ENCODE results near the gene S1PR4. TPM values are rescaled to one million over a fixed set of nuclear protein-coding genes. Genes with fewer than 3 reads are reported as not detected.

Gene S1PR4
- total and polyA plus RNA-seq, 2 donors (not counting 1 experiment from before 2014, with no cell fraction given), result 84.2 to 129 TPM

DNA sequence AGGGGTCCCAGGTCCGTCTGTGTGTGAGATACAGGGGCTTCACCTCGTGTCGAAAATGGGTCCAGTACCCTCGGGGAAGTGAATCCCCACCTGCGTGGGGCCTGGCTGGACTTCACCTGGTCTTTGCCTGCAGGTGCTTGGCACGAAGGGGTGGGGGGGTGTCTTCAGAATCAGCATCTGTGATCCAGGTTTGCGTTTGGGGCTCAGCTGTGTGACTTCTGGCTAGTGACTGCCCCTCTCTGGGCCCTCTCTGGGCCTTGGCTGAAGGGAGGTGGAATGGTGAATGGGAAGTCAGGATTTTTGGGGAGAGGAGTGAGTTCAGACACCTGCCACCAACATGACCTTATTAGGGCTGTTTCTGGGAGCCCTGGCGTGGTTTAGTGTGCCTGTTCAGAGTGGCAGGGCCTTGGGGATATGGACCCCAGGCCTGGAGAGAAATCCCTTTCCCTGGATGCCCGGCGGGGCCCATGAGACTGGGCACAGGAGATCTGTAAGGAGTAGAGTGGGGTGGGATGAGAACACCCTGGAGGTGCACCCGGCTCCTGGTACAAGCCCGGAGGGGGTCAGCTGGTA is 48.6 kb downstream of the S1PR4 start:
- H3K27ac Mint-ChIP-seq, result no peak overlapping the region
- H3K4me3 Mint-ChIP-seq, result no peak overlapping the region
- H4K20me1 ChIP-seq (ENCODE audit: control insufficient read depth, insufficient read depth, low read length, poor library complexity, severe bottlenecking), result no peaks in the 10 kb centered on the region
- TF ChIP-seq, protein P1, sequence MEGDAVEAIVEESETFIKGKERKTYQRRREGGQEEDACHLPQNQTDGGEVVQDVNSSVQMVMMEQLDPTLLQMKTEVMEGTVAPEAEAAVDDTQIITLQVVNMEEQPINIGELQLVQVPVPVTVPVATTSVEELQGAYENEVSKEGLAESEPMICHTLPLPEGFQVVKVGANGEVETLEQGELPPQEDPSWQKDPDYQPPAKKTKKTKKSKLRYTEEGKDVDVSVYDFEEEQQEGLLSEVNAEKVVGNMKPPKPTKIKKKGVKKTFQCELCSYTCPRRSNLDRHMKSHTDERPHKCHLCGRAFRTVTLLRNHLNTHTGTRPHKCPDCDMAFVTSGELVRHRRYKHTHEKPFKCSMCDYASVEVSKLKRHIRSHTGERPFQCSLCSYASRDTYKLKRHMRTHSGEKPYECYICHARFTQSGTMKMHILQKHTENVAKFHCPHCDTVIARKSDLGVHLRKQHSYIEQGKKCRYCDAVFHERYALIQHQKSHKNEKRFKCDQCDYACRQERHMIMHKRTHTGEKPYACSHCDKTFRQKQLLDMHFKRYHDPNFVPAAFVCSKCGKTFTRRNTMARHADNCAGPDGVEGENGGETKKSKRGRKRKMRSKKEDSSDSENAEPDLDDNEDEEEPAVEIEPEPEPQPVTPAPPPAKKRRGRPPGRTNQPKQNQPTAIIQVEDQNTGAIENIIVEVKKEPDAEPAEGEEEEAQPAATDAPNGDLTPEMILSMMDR (IDR thresholded peaks at IDR 0.05), result no peak
- no peak for TF ChIP-seq EZH2 (IDR thresholded peaks at IDR 0.05; ENCODE audit: borderline replicate concordance, insufficient read depth, low read depth, low read length, poor library complexity, severe bottlenecking)
- 75% methylated on average over 12 of the region's 12 CpGs for WGBS (ENCODE audit: insufficient coverage)
- H3K27ac ChIP-seq (ENCODE audit: low read length in 2 of 2), result no peak overlapping the region
- H3K27me3 ChIP-seq (replicated peaks in 1 of 4; ENCODE audit: control extremely low read depth in 1 of 4, control insufficient read depth in 3 of 4, insufficient read depth in 4 of 4, low read length in 3 of 4), result peaks cover 0 to 65% (median 21%) of the 10 kb centered on the region in 4 experiments
- no peak overlapping the region for H2AFZ ChIP-seq (ENCODE audit: insufficient read depth, low read depth, low read length, poor library complexity, severe bottlenecking)
- POLR2A ChIA-PET, result no interaction called here
- peaks cover 0 to 8% (median 0%) of the 10 kb centered on the region in 3 donors for H3K9me3 ChIP-seq (ENCODE audit: control extremely low read depth in 1 of 3, control insufficient read depth in 2 of 3, insufficient read depth in 1 of 3, low read length in 2 of 3)
- peaks cover 25% of the 10 kb centered on the region for H3K27me3 Mint-ChIP-seq
- no peaks in the 10 kb centered on the region for H3K36me3 ChIP-seq (replicated peaks in 1 of 2; ENCODE audit: control extremely low read depth in 1 of 2, control insufficient read depth in 1 of 2, extremely low read depth in 1 of 2, insufficient read depth in 2 of 2, low read length in 1 of 2)
- H3K4me2 ChIP-seq (replicated peaks; ENCODE audit: low read depth, low read length, poor library complexity, severe bottlenecking), result no peak overlapping the region
- peaks cover 7% of the 10 kb centered on the region for H3K4me1 Mint-ChIP-seq
- peak; percentile 18 for DNase-seq
- CTCF ChIA-PET, result interaction anchor here (0.6 kb wide), 1 partner anchor 290 kb away, joined by 3 read pairs; no protein-coding TSS in a partner anchor
- H3K9ac ChIP-seq (ENCODE audit: low read length), result no peak overlapping the region
- no peak for ATAC-seq (ENCODE audit: low read depth)
- intact Hi-C loops (cut with micrococcal nuclease), result no loop called here
- no peaks in the 10 kb centered on the region for H3K79me2 ChIP-seq (ENCODE audit: control insufficient read depth, insufficient read depth, low read length)
- no peak overlapping the region for H3K4me3 ChIP-seq (ENCODE audit: control extremely low read depth in 1 of 5, extremely low read depth in 1 of 5, insufficient read depth in 1 of 5, low read depth in 2 of 5, low read length in 4 of 5)
- no peaks in the 10 kb centered on the region for H3K9me3 Mint-ChIP-seq (ENCODE audit: insufficient read depth)
- H3K4me1 ChIP-seq (ENCODE audit: control insufficient read depth in 2 of 2, insufficient read depth in 2 of 2, low read length in 2 of 2), result peaks cover 0 to 5% of the 10 kb centered on the region in 2 donors

DNA sequence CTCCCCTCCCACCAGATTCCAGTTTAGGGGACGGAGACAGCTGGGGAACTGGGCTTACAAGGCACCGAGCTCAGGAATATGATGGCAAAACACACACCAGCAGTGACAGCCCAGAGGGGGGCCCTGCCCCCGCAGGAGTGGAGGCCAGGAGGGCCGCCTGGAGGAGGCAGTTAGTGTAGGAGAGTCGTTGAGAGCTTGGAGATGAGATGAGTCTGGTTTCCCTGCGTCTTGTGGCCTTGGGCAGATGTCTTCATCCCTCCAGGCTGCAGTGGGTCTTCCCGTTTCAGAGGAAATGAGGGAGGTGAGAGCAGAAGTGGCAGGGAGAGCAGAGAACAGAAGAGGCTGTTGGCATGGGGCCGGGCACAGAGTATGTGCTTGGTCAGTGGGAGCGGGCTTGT is 50.8 kb downstream of the S1PR4 start:
- POLR2A ChIA-PET, result interaction anchor here (0.6 kb wide), 1 partner anchor 14 kb away, joined by 5 read pairs; no protein-coding TSS in a partner anchor
- CTCF ChIA-PET, result interaction anchor here (0.7 kb wide), 1 partner anchor 342 kb away, joined by 3 read pairs; no protein-coding TSS in a partner anchor
- no peak for ATAC-seq (ENCODE audit: low read depth)

More for the DNA sequence above, 50.8 kb downstream of the S1PR4 start:
- Mint-ChIP-seq H3K4me3 (no peak overlapping the region), H3K27ac (no peak overlapping the region), H3K4me1 (peaks cover 5% of the 10 kb centered on the region), H3K9me3 (ENCODE audit: insufficient read depth) (no peaks in the 10 kb centered on the region), H3K27me3 (peaks cover 32% of the 10 kb centered on the region)
- Histone ChIP-seq H3K4me2 (replicated peaks; ENCODE audit: low read depth, low read length, poor library complexity, severe bottlenecking) (no peak overlapping the region), H3K27ac (ENCODE audit: low read length in 2 of 2) (no peak overlapping the region), H3K4me1 (ENCODE audit: control insufficient read depth in 2 of 2, insufficient read depth in 2 of 2, low read length in 2 of 2) (peaks cover 0 to 2% of the 10 kb centered on the region in 2 donors), H3K27me3 (replicated peaks in 1 of 4; ENCODE audit: control extremely low read depth in 1 of 4, control insufficient read depth in 3 of 4, insufficient read depth in 4 of 4, low read length in 3 of 4) (peaks cover 0 to 53% (median 19%) of the 10 kb centered on the region in 4 experiments), H3K9ac (ENCODE audit: low read length) (no peak overlapping the region), H2AFZ (ENCODE audit: insufficient read depth, low read depth, low read length, poor library complexity, severe bottlenecking) (no peak overlapping the region), H3K9me3 (ENCODE audit: control extremely low read depth in 1 of 3, control insufficient read depth in 2 of 3, insufficient read depth in 1 of 3, low read length in 2 of 3) (peaks cover 0 to 10% (median 0%) of the 10 kb centered on the region in 3 donors), H4K20me1 (ENCODE audit: control insufficient read depth, insufficient read depth, low read length, poor library complexity, severe bottlenecking) (no peaks in the 10 kb centered on the region), H3K4me3 (ENCODE audit: control extremely low read depth in 1 of 5, extremely low read depth in 1 of 5, insufficient read depth in 1 of 5, low read depth in 2 of 5, low read length in 4 of 5) (no peak overlapping the region), H3K36me3 (replicated peaks in 1 of 2; ENCODE audit: control extremely low read depth in 1 of 2, control insufficient read depth in 1 of 2, extremely low read depth in 1 of 2, insufficient read depth in 2 of 2, low read length in 1 of 2) (no peaks in the 10 kb centered on the region), H3K79me2 (ENCODE audit: control insufficient read depth, insufficient read depth, low read length) (no peaks in the 10 kb centered on the region)
- TF ChIP-seq EZH2 (IDR thresholded peaks at IDR 0.05; ENCODE audit: borderline replicate concordance, insufficient read depth, low read depth, low read length, poor library complexity, severe bottlenecking), result no peak
- TF ChIP-seq, protein P1 (IDR thresholded peaks at IDR 0.05), result no peak
- intact Hi-C loops (cut with micrococcal nuclease), result no loop called here
- WGBS (ENCODE audit: insufficient coverage), result 59% methylated on average over 9 of the region's 9 CpGs
- DNase-seq, result no peak

All from B cell (primary cell).